GM12878 (cell line): ENCODE measurements around the gene PKM. TPM values are rescaled to one million over a fixed set of nuclear protein-coding genes. Genes with fewer than 3 reads are reported as not detected.

ENCODE experiments used
- ATAC-seq: fragments of 200-7000 bp; cut with Tn5 transposase; 3 replicates; pipeline ENCODE4 v1.9.1; 2020; ENCODE audit warnings: mild to moderate bottlenecking, moderate library complexity
- BruUV-seq: library from RNA; stranded (reverse); fragments of 400-500 nt; replicated peaks from 2 replicates; lab custom pipeline; 2021; lab: Mats Ljungman, UMichigan
- CTCF ChIA-PET: fragments of 300-600 bp; sonication (Branson Sonifier 250); formaldehyde crosslinking; extraction: SDS; loops from one replicate; lab custom pipeline; 2021; ENCODE audit warnings: inconsistent platforms; lab: Yijun Ruan, JAX
- POLR2A ChIA-PET: fragments of 350-600 bp; formaldehyde crosslinking; extraction: SDS; loops from one replicate; lab custom pipeline; 2021; ENCODE audit warnings: inconsistent platforms; lab: Charles Lee
- RAD21 ChIA-PET: fragments of 300-600 bp; sonication (Branson Sonifier 250); formaldehyde crosslinking; loops from one replicate; lab custom pipeline; 2023; ENCODE audit warnings: antibody characterized with exemption; ENCODE audit not compliant: unreplicated experiment; lab: Charles Lee
- SMC1A ChIA-PET: fragments of 300-600 bp; sonication (Branson Sonifier 250); formaldehyde crosslinking; loops from one replicate; lab custom pipeline; 2023; ENCODE audit not compliant: unreplicated experiment, uncharacterized antibody; lab: Charles Lee
- DNase-seq: peaks from one replicate; pipeline ENCODE4 v3.0.0-alpha.2; 2011; ENCODE audit warnings: low read depth, low spot score
- FAIRE-seq: peaks from 3 replicates; lab custom pipeline; 2011; peaks lifted over from hg19 to GRCh38; lab: Jason Lieb, UNC
- H2AFZ ChIP-seq: 2 replicates; pipeline ENCODE4 v1.6.0; 2011; ENCODE audit warnings: low read depth, low read length, control low read depth; ENCODE audit not compliant: control insufficient read depth
- H3K27ac ChIP-seq: 2 replicates; pipeline ENCODE4 v1.5.1; 2011; ENCODE audit warnings: control low read depth; ENCODE audit not compliant: control insufficient read depth, insufficient read depth
- H3K27me3 ChIP-seq, 2 experiments: replicated peaks in 1 of 2; 2 replicates each; pipeline versions ENCODE4 v1.6.0 to v1.6.1; 2011; ENCODE audit warnings: low read length in 1 of 2; ENCODE audit not compliant: control insufficient read depth in 2 of 2, insufficient read depth in 2 of 2
- H3K36me3 ChIP-seq, 2 experiments: 2 replicates each; pipeline ENCODE4 v1.5.1; 2011; ENCODE audit warnings: low read length in 1 of 2; ENCODE audit not compliant: control insufficient read depth in 2 of 2, insufficient read depth in 2 of 2
- H3K4me1 ChIP-seq: 2 replicates; pipeline ENCODE4 v1.6.1; 2011; ENCODE audit warnings: mild to moderate bottlenecking, low read length, moderate library complexity, mixed read lengths; ENCODE audit not compliant: control insufficient read depth, insufficient read depth
- H3K4me2 ChIP-seq: 2 replicates; pipeline ENCODE4 v1.6.0; 2011; ENCODE audit warnings: control low read depth; ENCODE audit not compliant: control insufficient read depth, insufficient read depth
- H3K4me3 ChIP-seq: fragments of 200-600 bp; sonication (generic); 2 replicates; pipeline ENCODE4 v1.5.1; 2016
- H3K79me2 ChIP-seq: 2 replicates; pipeline ENCODE4 v1.6.0; 2011; ENCODE audit warnings: low read length; ENCODE audit not compliant: control insufficient read depth, insufficient read depth
- H3K9ac ChIP-seq: 2 replicates; pipeline ENCODE4 v1.8.0; 2011; ENCODE audit warnings: low read length, control low read depth, mixed read lengths; ENCODE audit not compliant: control insufficient read depth, insufficient read depth
- H3K9me3 ChIP-seq: replicated peaks from 3 replicates; pipeline ENCODE4 v1.5.1; 2011; ENCODE audit warnings: mild to moderate bottlenecking, low read length; ENCODE audit not compliant: control insufficient read depth, insufficient read depth
- H4K20me1 ChIP-seq: 2 replicates; pipeline ENCODE4 v1.6.0; 2011; ENCODE audit not compliant: control insufficient read depth, insufficient read depth
- DPF2 ChIP-seq: fragments of 450-650 bp; IDR thresholded peaks from 2 replicates; pipeline ENCODE4 v1.6.1; 2017; ENCODE audit warnings: mild to moderate bottlenecking
- EZH2 ChIP-seq: IDR thresholded peaks from 2 replicates; pipeline ENCODE4 v1.6.1; 2012; ENCODE audit warnings: low read depth, mild to moderate bottlenecking, control low read depth, inconsistent platforms, low read length, borderline replicate concordance; ENCODE audit not compliant: control insufficient read depth
- GATAD2B ChIP-seq: fragments of 450-650 bp; conservative IDR thresholded peaks from 2 replicates; pipeline ENCODE4 v1.6.1; 2017; ENCODE audit warnings: low read depth, mild to moderate bottlenecking, moderate library complexity
- JUND ChIP-seq: IDR thresholded peaks from 2 replicates; pipeline ENCODE4 v1.6.1; 2012; ENCODE audit warnings: low read depth, mild to moderate bottlenecking, low read length, improper control_type of control experiment, moderate library complexity
- MTA3 ChIP-seq: IDR thresholded peaks from 2 replicates; pipeline ENCODE4 v1.6.1; 2012; ENCODE audit warnings: low read length, inconsistent platforms, borderline replicate concordance
- POU2F2 ChIP-seq: IDR thresholded peaks from 3 replicates; pipeline ENCODE4 v1.6.1; 2011; ENCODE audit warnings: low read depth, mild to moderate bottlenecking, low read length, borderline replicate concordance
- RAD21 ChIP-seq: IDR thresholded peaks from 2 replicates; pipeline ENCODE4 v1.6.1; 2011; ENCODE audit warnings: mild to moderate bottlenecking, low read depth, low read length, moderate library complexity; ENCODE audit not compliant: insufficient read depth
- SIN3A ChIP-seq: IDR thresholded peaks from 2 replicates; pipeline ENCODE4 v1.6.1; 2012; ENCODE audit warnings: low read depth, low read length, improper control_type of control experiment
- TCF12 ChIP-seq: IDR thresholded peaks from 2 replicates; pipeline ENCODE4 v1.6.1; 2011; ENCODE audit warnings: low read depth, mild to moderate bottlenecking, low read length
- WGBS: methylation state at CpG from one replicate; pipeline ENCODE4 v1.1.6; 2016; ENCODE audit warnings: low lambda C conversion rate; ENCODE audit not compliant: insufficient replicate concordance, insufficient coverage; ENCODE audit errors: missing lambda C conversion rate; 5-methylcytosine and 5-hydroxymethylcytosine counted together
- in situ Hi-C: fragments of 300-500 bp; cut with MboI; formaldehyde crosslinking; loops from 9 replicates; pipeline ENCODE4 v1.14.3; 2018; ENCODE audit warnings: mixed read lengths
- intact Hi-C: fragments of 100-400 bp; cut with micrococcal nuclease; formaldehyde crosslinking; loops from one replicate; pipeline ENCODE4 v1.14.2; 2022; ENCODE audit not compliant: unreplicated experiment
- polyA plus RNA-seq, 11 experiments: library from polyadenylated mRNA; depleted of rRNA in 4 of 11; unstranded in 6 of 11; stranded (reverse) in 5 of 11; fragments of >200 nt; fragmentation: Nextera tagmentation in 4 of 11; fragmentation: Illumina TruSeq in 1 of 11; extraction: Ambion mirVana in 4 of 11; extraction: Trizol in 1 of 11; gene quantifications; 1 replicate in 1 of 11; 2 replicates in 10 of 11; pipeline versions ENCODE4 v1.2.1 to v1.2.3, GENCODE V29; 2011 to 2016; ENCODE audit warnings: inconsistent platforms in 2 of 11, missing spikeins in 2 of 11, low read depth in 1 of 11
- total RNA-seq, 4 experiments: library from RNA; depleted of rRNA in 3 of 4; stranded (reverse); fragments of >200 nt in 3 of 4; fragmentation: Illumina TruSeq in 1 of 4; extraction: Trizol in 1 of 4; gene quantifications; 2 replicates each; pipeline versions ENCODE4 v1.2.1 to v1.2.3, GENCODE V29; 2013 to 2021
- TF ChIP-seq, protein P1 (sequence below): fragments of 150-350 bp; IDR thresholded peaks from 2 replicates; pipeline ENCODE4 v1.6.1; 2014; ENCODE audit warnings: mild to moderate bottlenecking, low read depth, low read length
- TF ChIP-seq, protein P2 (sequence below): fragments of 450-650 bp; IDR thresholded peaks from 2 replicates; pipeline ENCODE4 v1.6.1; 2017; ENCODE audit warnings: antibody characterized with exemption, mild to moderate bottlenecking, moderate library complexity

The PKM gene
- total and polyA plus RNA-seq, 10 of the 15 experiments (the other 5 are each of a cell fraction or from before 2014, with no cell fraction given) = 491 to 2,011 (median 1,433) TPM

DNA sequence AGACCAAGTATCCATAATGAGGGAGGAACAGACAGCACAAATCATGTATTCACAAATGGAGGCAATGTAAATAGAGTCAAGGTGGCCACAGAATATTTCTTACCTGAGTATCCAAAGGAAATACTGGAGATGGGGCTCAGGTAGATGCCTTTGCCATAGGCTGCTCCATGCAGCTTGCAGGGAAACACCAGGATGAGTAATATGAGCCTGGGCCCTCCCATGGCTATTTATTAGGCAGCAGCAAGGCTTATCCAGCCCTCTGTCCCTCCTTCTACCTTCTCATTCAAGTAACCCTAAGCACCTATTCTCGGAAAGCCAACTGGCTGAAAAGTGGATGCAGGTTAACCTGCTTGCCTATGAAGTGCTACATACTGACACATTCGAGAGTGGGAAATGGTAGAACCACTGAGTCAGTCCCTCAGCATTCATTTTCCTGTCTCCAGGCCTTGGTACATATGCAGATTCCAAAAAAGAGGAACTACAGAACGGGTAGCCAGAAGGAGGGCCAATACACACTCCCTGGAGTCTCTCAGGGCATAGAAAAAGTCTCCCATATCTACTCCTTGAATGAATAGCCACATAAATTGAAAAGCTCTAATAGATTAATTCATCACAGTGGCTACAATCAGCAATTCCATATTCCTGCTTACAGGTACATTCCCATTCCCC lies 18.3 kb upstream of the PKM start:
- in situ Hi-C loops = no loop called here
- ChIA-PET RAD21 (no interaction called here), SMC1A (no interaction called here), POLR2A (interaction anchor here (0.8 kb wide), 1 partner anchor 15 kb away, joined by 3 read pairs; no protein-coding TSS in a partner anchor), CTCF (no interaction called here)
- 65% methylated on average over 3 of the region's 3 CpGs for WGBS
- FAIRE-seq = no peak
- no peak for DNase-seq
- TF ChIP-seq MTA3 = no peak
- TF ChIP-seq, protein P1, sequence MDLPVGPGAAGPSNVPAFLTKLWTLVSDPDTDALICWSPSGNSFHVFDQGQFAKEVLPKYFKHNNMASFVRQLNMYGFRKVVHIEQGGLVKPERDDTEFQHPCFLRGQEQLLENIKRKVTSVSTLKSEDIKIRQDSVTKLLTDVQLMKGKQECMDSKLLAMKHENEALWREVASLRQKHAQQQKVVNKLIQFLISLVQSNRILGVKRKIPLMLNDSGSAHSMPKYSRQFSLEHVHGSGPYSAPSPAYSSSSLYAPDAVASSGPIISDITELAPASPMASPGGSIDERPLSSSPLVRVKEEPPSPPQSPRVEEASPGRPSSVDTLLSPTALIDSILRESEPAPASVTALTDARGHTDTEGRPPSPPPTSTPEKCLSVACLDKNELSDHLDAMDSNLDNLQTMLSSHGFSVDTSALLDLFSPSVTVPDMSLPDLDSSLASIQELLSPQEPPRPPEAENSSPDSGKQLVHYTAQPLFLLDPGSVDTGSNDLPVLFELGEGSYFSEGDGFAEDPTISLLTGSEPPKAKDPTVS = no peak
- no peaks in the 10 kb centered on the region for H3K79me2 ChIP-seq
- intact Hi-C loops = no loop called here
- no peak for ATAC-seq
- BruUV-seq = no TSS peak
- H2AFZ ChIP-seq = no peak overlapping the region
- no peak overlapping the region for H3K9ac ChIP-seq
- no peaks in the 10 kb centered on the region for H4K20me1 ChIP-seq
- H3K27me3 ChIP-seq = no peaks in the 10 kb centered on the region
- H3K4me2 ChIP-seq = no peak overlapping the region
- no peaks in the 10 kb centered on the region for H3K9me3 ChIP-seq
- H3K36me3 ChIP-seq = peaks cover 3 to 24% of the 10 kb centered on the region in 2 experiments; a peak in 3 of 4 replicates
- H3K4me3 ChIP-seq = no peak overlapping the region
- no peak overlapping the region for H3K27ac ChIP-seq
- H3K4me1 ChIP-seq = no peaks in the 10 kb centered on the region

DNA sequence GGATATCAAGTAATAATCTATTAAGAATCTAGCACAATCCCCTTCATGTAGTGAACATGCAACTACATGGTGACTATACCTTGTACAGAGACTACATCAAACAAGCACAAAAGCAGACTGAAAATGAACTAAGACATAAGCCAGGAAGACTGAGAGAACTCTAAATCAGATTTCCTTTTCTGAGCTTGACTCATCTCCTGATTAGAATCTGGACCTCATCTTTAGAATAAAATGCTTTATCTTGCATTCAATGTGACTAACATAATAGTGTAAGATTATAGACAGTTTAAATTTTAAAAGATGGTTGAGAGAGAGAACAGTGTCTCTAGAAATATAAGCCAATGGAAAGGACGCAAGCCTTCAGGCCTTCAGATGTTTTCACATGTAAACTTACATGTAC lies 17.5 kb upstream of the PKM start:
- no peak overlapping the region for H3K9ac ChIP-seq
- ChIA-PET SMC1A (no interaction called here), POLR2A (no interaction called here), CTCF (no interaction called here), RAD21 (no interaction called here)
- no peak overlapping the region for H3K27ac ChIP-seq
- peaks cover 3 to 24% of the 10 kb centered on the region in 2 experiments; a peak in 2 of 4 replicates for H3K36me3 ChIP-seq
- no peaks in the 10 kb centered on the region for H3K27me3 ChIP-seq
- H3K79me2 ChIP-seq = no peaks in the 10 kb centered on the region
- WGBS = 100% methylated on average over 1 of the region's 1 CpG
- no peak for FAIRE-seq
- H3K4me1 ChIP-seq = no peaks in the 10 kb centered on the region
- H3K9me3 ChIP-seq = no peaks in the 10 kb centered on the region
- intact Hi-C loops = no loop called here
- H4K20me1 ChIP-seq = no peaks in the 10 kb centered on the region
- ATAC-seq = no peak
- H3K4me3 ChIP-seq = no peak overlapping the region
- in situ Hi-C loops = no loop called here
- no TSS peak for BruUV-seq
- no peak overlapping the region for H3K4me2 ChIP-seq
- no peak for DNase-seq
- H2AFZ ChIP-seq = no peak overlapping the region
- TF ChIP-seq SIN3A (no peak), POU2F2 (no peak), EZH2 (no peak), TCF12 (no peak), DPF2 (no peak), RAD21 (no peak), JUND (no peak), GATAD2B (no peak)
- TF ChIP-seq, protein P2, sequence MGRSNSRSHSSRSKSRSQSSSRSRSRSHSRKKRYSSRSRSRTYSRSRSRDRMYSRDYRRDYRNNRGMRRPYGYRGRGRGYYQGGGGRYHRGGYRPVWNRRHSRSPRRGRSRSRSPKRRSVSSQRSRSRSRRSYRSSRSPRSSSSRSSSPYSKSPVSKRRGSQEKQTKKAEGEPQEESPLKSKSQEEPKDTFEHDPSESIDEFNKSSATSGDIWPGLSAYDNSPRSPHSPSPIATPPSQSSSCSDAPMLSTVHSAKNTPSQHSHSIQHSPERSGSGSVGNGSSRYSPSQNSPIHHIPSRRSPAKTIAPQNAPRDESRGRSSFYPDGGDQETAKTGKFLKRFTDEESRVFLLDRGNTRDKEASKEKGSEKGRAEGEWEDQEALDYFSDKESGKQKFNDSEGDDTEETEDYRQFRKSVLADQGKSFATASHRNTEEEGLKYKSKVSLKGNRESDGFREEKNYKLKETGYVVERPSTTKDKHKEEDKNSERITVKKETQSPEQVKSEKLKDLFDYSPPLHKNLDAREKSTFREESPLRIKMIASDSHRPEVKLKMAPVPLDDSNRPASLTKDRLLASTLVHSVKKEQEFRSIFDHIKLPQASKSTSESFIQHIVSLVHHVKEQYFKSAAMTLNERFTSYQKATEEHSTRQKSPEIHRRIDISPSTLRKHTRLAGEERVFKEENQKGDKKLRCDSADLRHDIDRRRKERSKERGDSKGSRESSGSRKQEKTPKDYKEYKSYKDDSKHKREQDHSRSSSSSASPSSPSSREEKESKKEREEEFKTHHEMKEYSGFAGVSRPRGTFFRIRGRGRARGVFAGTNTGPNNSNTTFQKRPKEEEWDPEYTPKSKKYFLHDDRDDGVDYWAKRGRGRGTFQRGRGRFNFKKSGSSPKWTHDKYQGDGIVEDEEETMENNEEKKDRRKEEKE = no peak
- TF ChIP-seq, protein P1 = no peak
